ENCODE results near the gene SLC9A9. TPM values are rescaled to one million over a fixed set of nuclear protein-coding genes. Genes with fewer than 3 reads are reported as not detected.
"Not testable (repeated sequence)": the region's sequence is repeated elsewhere in the genome, so short reads cannot be mapped to it uniquely, and the experiment has no call there.

SLC9A9 gene
- total RNA-seq, 1 donor from 2014 or later, result 11.4 TPM

- Mint-ChIP-seq H3K27ac (ENCODE audit: unreplicated experiment) (no peak overlapping the region), H3K4me3 (ENCODE audit: unreplicated experiment) (no peak overlapping the region), H3K27me3 (ENCODE audit: unreplicated experiment) (no peaks in the 10 kb centered on the region), H3K4me1 (ENCODE audit: low read depth, unreplicated experiment) (no peaks in the 10 kb centered on the region), H3K9me3 (ENCODE audit: unreplicated experiment) (peaks cover 3% of the 10 kb centered on the region), H3K36me3 (ENCODE audit: unreplicated experiment) (no peaks in the 10 kb centered on the region)
- TF ChIP-seq CTCF (IDR thresholded peaks at IDR 0.05; ENCODE audit: partially characterized antibody, unreplicated experiment), result no peak
- DNase-seq, result no peak
Measured at GRCh38 chr3:143437405-143437804, 410.9 kb downstream of the SLC9A9 start.

- Mint-ChIP-seq H3K4me3 (ENCODE audit: unreplicated experiment) (no peak overlapping the region), H3K27me3 (ENCODE audit: unreplicated experiment) (no peaks in the 10 kb centered on the region), H3K4me1 (ENCODE audit: low read depth, unreplicated experiment) (no peaks in the 10 kb centered on the region), H3K36me3 (ENCODE audit: unreplicated experiment) (no peaks in the 10 kb centered on the region), H3K27ac (ENCODE audit: unreplicated experiment) (no peak overlapping the region), H3K9me3 (ENCODE audit: unreplicated experiment) (peaks cover 3% of the 10 kb centered on the region)
- TF ChIP-seq CTCF (IDR thresholded peaks at IDR 0.05; ENCODE audit: partially characterized antibody, unreplicated experiment), result no peak
- no peak for DNase-seq
Measured at GRCh38 chr3:143436231-143436930, 411.9 kb downstream of the SLC9A9 start.

- H3K27me3 Mint-ChIP-seq (ENCODE audit: unreplicated experiment), result peaks cover 1% of the 10 kb centered on the region
- peaks cover 2% of the 10 kb centered on the region for H3K4me1 Mint-ChIP-seq (ENCODE audit: low read depth, unreplicated experiment)
- peak; percentile 45 for TF ChIP-seq CTCF (IDR thresholded peaks at IDR 0.05; ENCODE audit: partially characterized antibody, unreplicated experiment)
Measured at GRCh38 chr3:143433787-143434378, 414.4 kb downstream of the SLC9A9 start.

GRCh38 chr3:143431298-143431697 lies 417.0 kb downstream of the SLC9A9 start:
- not testable (repeated sequence) for DNase-seq; H3K27ac Mint-ChIP-seq (ENCODE audit: unreplicated experiment); H3K4me1 Mint-ChIP-seq (ENCODE audit: low read depth, unreplicated experiment); H3K36me3 Mint-ChIP-seq (ENCODE audit: unreplicated experiment); H3K27me3 Mint-ChIP-seq (ENCODE audit: unreplicated experiment); H3K4me3 Mint-ChIP-seq (ENCODE audit: unreplicated experiment); H3K9me3 Mint-ChIP-seq (ENCODE audit: unreplicated experiment)

More at GRCh38 chr3:143433787-143434378, 414.4 kb downstream of the SLC9A9 start:
- H3K27ac Mint-ChIP-seq (ENCODE audit: unreplicated experiment), result no peak overlapping the region
- H3K9me3 Mint-ChIP-seq (ENCODE audit: unreplicated experiment), result no peaks in the 10 kb centered on the region
- no peak for DNase-seq
- no peak overlapping the region for H3K4me3 Mint-ChIP-seq (ENCODE audit: unreplicated experiment)
- no peaks in the 10 kb centered on the region for H3K36me3 Mint-ChIP-seq (ENCODE audit: unreplicated experiment)

GRCh38 chr3:143430568-143430967 lies 417.7 kb downstream of the SLC9A9 start:
- TF ChIP-seq CTCF (IDR thresholded peaks at IDR 0.05; ENCODE audit: partially characterized antibody, unreplicated experiment), result no peak
- Mint-ChIP-seq H3K4me1 (ENCODE audit: low read depth, unreplicated experiment) (peaks cover 9% of the 10 kb centered on the region), H3K36me3 (ENCODE audit: unreplicated experiment) (no peaks in the 10 kb centered on the region), H3K4me3 (ENCODE audit: unreplicated experiment) (no peak overlapping the region), H3K27me3 (ENCODE audit: unreplicated experiment) (peaks cover 1% of the 10 kb centered on the region), H3K27ac (ENCODE audit: unreplicated experiment) (no peak overlapping the region), H3K9me3 (ENCODE audit: unreplicated experiment) (no peaks in the 10 kb centered on the region)
- no peak for DNase-seq

All from glutamatergic neuron (in vitro differentiated cells).